GM12878 (cell line): Measurements from ENCODE around the gene IL1RL1.

Source experiments
- FOS ChIP-seq: IDR thresholded peaks from 3 replicates; pipeline ENCODE4 v1.6.1; 2011; ENCODE audit warnings: borderline replicate concordance; ENCODE audit not compliant: insufficient read length; ENCODE audit errors: extremely low read depth
- TF ChIP-seq, protein P1 (sequence below): IDR thresholded peaks from 2 replicates; pipeline ENCODE4 v1.6.1; 2011; ENCODE audit warnings: borderline replicate concordance, low read depth, mild to moderate bottlenecking, moderate library complexity, mixed read lengths, low read length; ENCODE audit not compliant: insufficient read depth; ENCODE audit errors: extremely low read length

DNA sequence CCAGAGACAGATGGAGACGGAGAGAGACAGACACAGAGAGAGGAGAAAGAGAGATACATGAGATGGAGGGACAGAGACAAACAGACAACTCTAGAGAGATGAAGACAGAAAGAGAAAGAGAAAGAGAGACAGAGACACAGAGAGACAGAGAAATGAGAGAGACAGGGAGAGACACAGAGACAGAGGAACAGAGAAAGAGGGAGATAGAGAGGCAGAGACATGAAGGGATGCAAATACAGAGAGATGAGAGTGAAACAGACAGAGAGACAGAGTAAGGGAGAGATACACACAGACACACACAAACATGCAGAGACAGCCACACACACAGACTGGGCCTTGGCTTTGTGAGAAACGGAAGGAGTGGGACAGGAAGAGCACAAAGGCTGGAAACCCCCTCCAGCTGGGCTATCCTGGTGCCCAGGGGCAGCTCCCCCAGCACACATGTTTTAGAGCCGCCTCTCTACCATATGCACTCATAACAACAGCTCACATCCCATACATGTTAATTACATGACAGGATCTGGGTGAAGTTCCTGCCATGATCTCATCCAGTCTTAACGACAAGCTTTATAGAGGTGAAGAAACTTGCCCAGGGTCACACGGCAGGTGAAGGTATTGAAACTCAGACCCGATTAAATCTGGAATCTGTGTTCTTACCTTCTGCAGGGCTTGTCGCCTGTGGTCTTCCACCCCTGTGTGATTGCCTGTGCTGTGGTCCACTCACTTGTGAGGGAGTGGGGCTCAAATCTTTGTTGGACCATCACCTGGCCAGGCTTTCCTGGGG lies 76.6 kb downstream of the IL1RL1 start:
- TF ChIP-seq, protein P1, sequence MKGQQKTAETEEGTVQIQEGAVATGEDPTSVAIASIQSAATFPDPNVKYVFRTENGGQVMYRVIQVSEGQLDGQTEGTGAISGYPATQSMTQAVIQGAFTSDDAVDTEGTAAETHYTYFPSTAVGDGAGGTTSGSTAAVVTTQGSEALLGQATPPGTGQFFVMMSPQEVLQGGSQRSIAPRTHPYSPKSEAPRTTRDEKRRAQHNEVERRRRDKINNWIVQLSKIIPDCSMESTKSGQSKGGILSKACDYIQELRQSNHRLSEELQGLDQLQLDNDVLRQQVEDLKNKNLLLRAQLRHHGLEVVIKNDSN, result no peak
- no peak for TF ChIP-seq FOS
